Ishikawa (cell line): ENCODE data around the gene DHDH.

Source experiments
- CEBPB ChIP-seq: IDR thresholded peaks from 2 replicates; pipeline ENCODE4 v1.6.1; 2012
- CREB1 ChIP-seq: IDR thresholded peaks from 2 replicates; pipeline ENCODE4 v1.6.1; 2012; ENCODE audit warnings: low read depth
- EGR1 ChIP-seq: IDR thresholded peaks from 2 replicates; pipeline ENCODE4 v1.6.1; 2012
- EP300 ChIP-seq: IDR thresholded peaks from 2 replicates; pipeline ENCODE4 v1.6.1; 2012; ENCODE audit warnings: borderline replicate concordance
- FOXM1 ChIP-seq: IDR thresholded peaks from 2 replicates; pipeline ENCODE4 v1.6.1; 2012; ENCODE audit warnings: low read depth, borderline replicate concordance
- NFIC ChIP-seq: IDR thresholded peaks from 2 replicates; pipeline ENCODE4 v1.6.1; 2012
- RAD21 ChIP-seq: IDR thresholded peaks from 2 replicates; pipeline ENCODE4 v1.6.1; 2012; ENCODE audit warnings: low read depth
- TAF1 ChIP-seq: IDR thresholded peaks from 2 replicates; pipeline ENCODE4 v1.6.1; 2012; ENCODE audit warnings: low read depth, mild to moderate bottlenecking
- TCF12 ChIP-seq: IDR thresholded peaks from 2 replicates; pipeline ENCODE4 v1.6.1; 2012; ENCODE audit warnings: low read depth
- YY1 ChIP-seq: IDR thresholded peaks from 2 replicates; pipeline ENCODE4 v1.6.1; 2012; ENCODE audit warnings: low read depth
- ZBTB7A ChIP-seq: IDR thresholded peaks from 2 replicates; pipeline ENCODE4 v1.6.1; 2012; ENCODE audit warnings: low read depth
- TF ChIP-seq, protein P1 (sequence below): IDR thresholded peaks from 2 replicates; pipeline ENCODE4 v1.6.1; 2012; ENCODE audit warnings: low read depth, mild to moderate bottlenecking
- TF ChIP-seq, protein P2 (sequence below): IDR thresholded peaks from 2 replicates; pipeline ENCODE4 v1.6.1; 2012
- TF ChIP-seq, protein P3 (sequence below): IDR thresholded peaks from 2 replicates; pipeline ENCODE4 v1.6.1; 2012

DNA sequence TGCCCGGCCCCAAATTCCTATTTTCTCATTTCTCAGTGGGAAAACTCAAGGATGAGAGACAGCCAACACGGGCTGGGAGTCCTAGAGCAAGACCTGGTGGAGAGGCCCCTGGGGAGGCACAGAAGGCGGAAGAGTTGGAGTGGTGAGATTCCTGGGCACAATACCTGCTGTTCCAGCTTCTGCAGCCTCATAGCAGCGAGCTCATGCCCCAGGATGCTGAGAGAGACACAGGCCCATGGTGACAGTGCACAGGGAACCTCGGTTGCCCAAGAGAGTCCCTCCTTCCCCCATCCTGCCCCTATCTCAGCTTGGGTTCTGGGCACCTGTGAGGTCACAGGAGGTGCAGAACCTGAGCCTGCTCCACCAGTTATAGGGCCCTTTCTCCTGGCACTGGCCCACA is 36.3 kb upstream of the DHDH start:
- TF ChIP-seq, protein P1, sequence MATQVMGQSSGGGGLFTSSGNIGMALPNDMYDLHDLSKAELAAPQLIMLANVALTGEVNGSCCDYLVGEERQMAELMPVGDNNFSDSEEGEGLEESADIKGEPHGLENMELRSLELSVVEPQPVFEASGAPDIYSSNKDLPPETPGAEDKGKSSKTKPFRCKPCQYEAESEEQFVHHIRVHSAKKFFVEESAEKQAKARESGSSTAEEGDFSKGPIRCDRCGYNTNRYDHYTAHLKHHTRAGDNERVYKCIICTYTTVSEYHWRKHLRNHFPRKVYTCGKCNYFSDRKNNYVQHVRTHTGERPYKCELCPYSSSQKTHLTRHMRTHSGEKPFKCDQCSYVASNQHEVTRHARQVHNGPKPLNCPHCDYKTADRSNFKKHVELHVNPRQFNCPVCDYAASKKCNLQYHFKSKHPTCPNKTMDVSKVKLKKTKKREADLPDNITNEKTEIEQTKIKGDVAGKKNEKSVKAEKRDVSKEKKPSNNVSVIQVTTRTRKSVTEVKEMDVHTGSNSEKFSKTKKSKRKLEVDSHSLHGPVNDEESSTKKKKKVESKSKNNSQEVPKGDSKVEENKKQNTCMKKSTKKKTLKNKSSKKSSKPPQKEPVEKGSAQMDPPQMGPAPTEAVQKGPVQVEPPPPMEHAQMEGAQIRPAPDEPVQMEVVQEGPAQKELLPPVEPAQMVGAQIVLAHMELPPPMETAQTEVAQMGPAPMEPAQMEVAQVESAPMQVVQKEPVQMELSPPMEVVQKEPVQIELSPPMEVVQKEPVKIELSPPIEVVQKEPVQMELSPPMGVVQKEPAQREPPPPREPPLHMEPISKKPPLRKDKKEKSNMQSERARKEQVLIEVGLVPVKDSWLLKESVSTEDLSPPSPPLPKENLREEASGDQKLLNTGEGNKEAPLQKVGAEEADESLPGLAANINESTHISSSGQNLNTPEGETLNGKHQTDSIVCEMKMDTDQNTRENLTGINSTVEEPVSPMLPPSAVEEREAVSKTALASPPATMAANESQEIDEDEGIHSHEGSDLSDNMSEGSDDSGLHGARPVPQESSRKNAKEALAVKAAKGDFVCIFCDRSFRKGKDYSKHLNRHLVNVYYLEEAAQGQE, result no peak
- TF ChIP-seq RAD21 (no peak), FOXM1 (no peak), TCF12 (no peak), TAF1 (no peak), EP300 (no peak), CREB1 (no peak), YY1 (no peak), EGR1 (no peak), CEBPB (no peak), ZBTB7A (no peak), NFIC (no peak)
- TF ChIP-seq, protein P2, sequence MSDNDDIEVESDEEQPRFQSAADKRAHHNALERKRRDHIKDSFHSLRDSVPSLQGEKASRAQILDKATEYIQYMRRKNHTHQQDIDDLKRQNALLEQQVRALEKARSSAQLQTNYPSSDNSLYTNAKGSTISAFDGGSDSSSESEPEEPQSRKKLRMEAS, result no peak
- TF ChIP-seq, protein P3, sequence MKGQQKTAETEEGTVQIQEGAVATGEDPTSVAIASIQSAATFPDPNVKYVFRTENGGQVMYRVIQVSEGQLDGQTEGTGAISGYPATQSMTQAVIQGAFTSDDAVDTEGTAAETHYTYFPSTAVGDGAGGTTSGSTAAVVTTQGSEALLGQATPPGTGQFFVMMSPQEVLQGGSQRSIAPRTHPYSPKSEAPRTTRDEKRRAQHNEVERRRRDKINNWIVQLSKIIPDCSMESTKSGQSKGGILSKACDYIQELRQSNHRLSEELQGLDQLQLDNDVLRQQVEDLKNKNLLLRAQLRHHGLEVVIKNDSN, result no peak
